BE2C (cell line): ENCODE results near the gene CAMTA1.
A peak's percentile ranks its signal among the peaks of the same experiment; 100 is the strongest.
"Not testable (repeated sequence)": the region's sequence is repeated elsewhere in the genome, so short reads cannot be mapped to it uniquely, and the experiment has no call there.

ENCODE experiments used
- DNase-seq: peaks from one replicate; pipeline ENCODE4 v3.0.0-alpha.2; 2020
- H3K27me3 ChIP-seq: fragments of 250-450 bp; sonication (Bioruptor Pico); 2 replicates; pipeline ENCODE4 v1.5.1; 2020; ENCODE audit warnings: mild to moderate bottlenecking
- H3K36me3 ChIP-seq: fragments of 250-450 bp; sonication (Bioruptor Pico); 2 replicates; pipeline ENCODE4 v1.5.1; 2020; ENCODE audit warnings: mild to moderate bottlenecking
- H3K4me1 ChIP-seq: fragments of 250-450 bp; sonication (Bioruptor Pico); 2 replicates; pipeline ENCODE4 v1.5.1; 2020
- H3K4me3 ChIP-seq: 2 replicates; pipeline ENCODE4 v1.5.1; 2011; ENCODE audit warnings: low read depth, low read length
- H3K9me3 ChIP-seq: fragments of 250-450 bp; sonication (Bioruptor Pico); 2 replicates; pipeline ENCODE4 v1.5.1; 2020
- CTCF ChIP-seq: IDR thresholded peaks from 2 replicates; pipeline ENCODE4 v1.5.1; 2012; ENCODE audit warnings: mild to moderate bottlenecking, low read depth, low read length

Gene CAMTA1

GRCh38 chr1:7375781-7376660 lies 590.8 kb downstream of the CAMTA1 start:
- Histone ChIP-seq H3K36me3 (no peaks in the 10 kb centered on the region), H3K9me3 (no peaks in the 10 kb centered on the region), H3K27me3 (no peaks in the 10 kb centered on the region), H3K4me1 (0 out of 2 replicates have a peak, but pooled peaks cover 2% of the 10 kb centered on the region), H3K4me3 (no peak overlapping the region)
- no peak for DNase-seq
- no peak for TF ChIP-seq CTCF

- TF ChIP-seq CTCF = no peak
- Histone ChIP-seq H3K36me3 (no peaks in the 10 kb centered on the region), H3K4me3 (no peak overlapping the region), H3K4me1 (0 out of 2 replicates have a peak, but pooled peaks cover 2% of the 10 kb centered on the region), H3K9me3 (no peaks in the 10 kb centered on the region), H3K27me3 (no peaks in the 10 kb centered on the region)
- DNase-seq = no peak
Observed at GRCh38 chr1:7376676-7377075, 591.4 kb downstream of the CAMTA1 start.

- H3K4me1 ChIP-seq = 0 out of 2 replicates have a peak, but pooled peaks cover 2% of the 10 kb centered on the region
- H3K36me3 ChIP-seq = no peaks in the 10 kb centered on the region
- H3K4me3 ChIP-seq = no peak overlapping the region
- DNase-seq = no peak
- no peak for TF ChIP-seq CTCF
- H3K27me3 ChIP-seq = no peaks in the 10 kb centered on the region
- no peaks in the 10 kb centered on the region for H3K9me3 ChIP-seq
Observed at GRCh38 chr1:7378346-7379130, 593.3 kb downstream of the CAMTA1 start.

GRCh38 chr1:7379441-7379971 lies 594.3 kb downstream of the CAMTA1 start:
- Histone ChIP-seq H3K4me3 (peak overlapping the region; percentile 6; the same call in 1 of the 2 replicates), H3K27me3 (no peaks in the 10 kb centered on the region), H3K9me3 (no peaks in the 10 kb centered on the region), H3K36me3 (no peaks in the 10 kb centered on the region), H3K4me1 (0 out of 2 replicates have a peak, but pooled peaks cover 2% of the 10 kb centered on the region)
- DNase-seq = peak; percentile 17
- TF ChIP-seq CTCF = no peak

GRCh38 chr1:7380068-7380467 lies 594.8 kb downstream of the CAMTA1 start:
- H3K27me3 ChIP-seq, H3K9me3 ChIP-seq, DNase-seq, H3K4me3 ChIP-seq, H3K4me1 ChIP-seq, H3K36me3 ChIP-seq: not testable (repeated sequence)

- no peaks in the 10 kb centered on the region for H3K36me3 ChIP-seq
- 0 out of 2 replicates have a peak, but pooled peaks cover 2% of the 10 kb centered on the region for H3K4me1 ChIP-seq
- no peaks in the 10 kb centered on the region for H3K27me3 ChIP-seq
- DNase-seq = no peak
- no peak for TF ChIP-seq CTCF
- no peaks in the 10 kb centered on the region for H3K9me3 ChIP-seq
- no peak overlapping the region for H3K4me3 ChIP-seq
Observed at GRCh38 chr1:7380712-7381111, 595.5 kb downstream of the CAMTA1 start.

GRCh38 chr1:7381729-7382128 lies 596.5 kb downstream of the CAMTA1 start:
- not testable (repeated sequence) for H3K36me3 ChIP-seq, H3K4me1 ChIP-seq, DNase-seq, H3K27me3 ChIP-seq, H3K4me3 ChIP-seq, H3K9me3 ChIP-seq
